ENCODE measurements around the gene PLA2G2C.

The PLA2G2C gene

GRCh38 chr1:20143734-20144565 lies 42.4 kb downstream of the PLA2G2C start:
- no peaks in the 10 kb centered on the region for H3K79me2 ChIP-seq
- no peak overlapping the region for H3K4me2 ChIP-seq (ENCODE audit: low read length)
- H3K4me1 ChIP-seq, result no peaks in the 10 kb centered on the region
- H2AFZ ChIP-seq, result no peak overlapping the region
- no peaks in the 10 kb centered on the region for H3K9me3 ChIP-seq (ENCODE audit: control insufficient read depth, low read length)
- no peaks in the 10 kb centered on the region for H3K27me3 ChIP-seq (ENCODE audit: control insufficient read depth, insufficient read depth, low read length)
- H3K4me3 ChIP-seq (ENCODE audit: low read depth, low read length), result no peak overlapping the region
- H3K27ac ChIP-seq, result no peak overlapping the region
- H3K36me3 ChIP-seq (ENCODE audit: control insufficient read depth, insufficient read depth, low read length), result no peaks in the 10 kb centered on the region
- no peak overlapping the region for H3K9ac ChIP-seq
- TF ChIP-seq CTCF (IDR thresholded peaks at IDR 0.05), result no peak

GRCh38 chr1:20143318-20143717 lies 43.0 kb downstream of the PLA2G2C start:
- Histone ChIP-seq H3K4me3 (ENCODE audit: low read depth, low read length) (no peak overlapping the region), H3K79me2 (no peaks in the 10 kb centered on the region), H2AFZ (no peak overlapping the region), H3K9ac (no peak overlapping the region), H3K4me2 (ENCODE audit: low read length) (no peak overlapping the region), H3K27me3 (ENCODE audit: control insufficient read depth, insufficient read depth, low read length) (no peaks in the 10 kb centered on the region), H3K27ac (no peak overlapping the region), H3K9me3 (ENCODE audit: control insufficient read depth, low read length) (no peaks in the 10 kb centered on the region), H3K4me1 (no peaks in the 10 kb centered on the region), H3K36me3 (ENCODE audit: control insufficient read depth, insufficient read depth, low read length) (no peaks in the 10 kb centered on the region)
- no peak for TF ChIP-seq CTCF (IDR thresholded peaks at IDR 0.05)

- H3K27ac ChIP-seq, result no peak overlapping the region
- H3K27me3 ChIP-seq (ENCODE audit: control insufficient read depth, insufficient read depth, low read length), result no peaks in the 10 kb centered on the region
- H3K4me1 ChIP-seq, result no peaks in the 10 kb centered on the region
- no peak for TF ChIP-seq CTCF (IDR thresholded peaks at IDR 0.05)
- H3K36me3 ChIP-seq (ENCODE audit: control insufficient read depth, insufficient read depth, low read length), result no peaks in the 10 kb centered on the region
- H2AFZ ChIP-seq, result no peak overlapping the region
- no peaks in the 10 kb centered on the region for H3K79me2 ChIP-seq
- H3K9me3 ChIP-seq (ENCODE audit: control insufficient read depth, low read length), result no peaks in the 10 kb centered on the region
- H3K4me2 ChIP-seq (ENCODE audit: low read length), result no peak overlapping the region
- no peak overlapping the region for H3K9ac ChIP-seq
- no peak overlapping the region for H3K4me3 ChIP-seq (ENCODE audit: low read depth, low read length)
Observed at GRCh38 chr1:20142001-20142710, 44.2 kb downstream of the PLA2G2C start.

- H2AFZ ChIP-seq, result no peak overlapping the region
- no peak overlapping the region for H3K4me3 ChIP-seq (ENCODE audit: low read depth, low read length)
- no peaks in the 10 kb centered on the region for H3K4me1 ChIP-seq
- no peak overlapping the region for H3K4me2 ChIP-seq (ENCODE audit: low read length)
- no peak for TF ChIP-seq CTCF (IDR thresholded peaks at IDR 0.05)
- H3K9ac ChIP-seq, result no peak overlapping the region
- H3K36me3 ChIP-seq (ENCODE audit: control insufficient read depth, insufficient read depth, low read length), result no peaks in the 10 kb centered on the region
- no peaks in the 10 kb centered on the region for H3K27me3 ChIP-seq (ENCODE audit: control insufficient read depth, insufficient read depth, low read length)
- H3K27ac ChIP-seq, result no peak overlapping the region
- no peaks in the 10 kb centered on the region for H3K79me2 ChIP-seq
- no peaks in the 10 kb centered on the region for H3K9me3 ChIP-seq (ENCODE audit: control insufficient read depth, low read length)
Observed at GRCh38 chr1:20141466-20141865, 44.9 kb downstream of the PLA2G2C start.
